HG03108 (cell line): ENCODE results near the gene SLC51A.
A peak's percentile ranks its signal among the peaks of the same experiment; 100 is the strongest.
"Not testable (repeated sequence)": the region's sequence is repeated elsewhere in the genome, so short reads cannot be mapped to it uniquely, and the experiment has no call there.

Experiments
- ATAC-seq: cut with Tn5 transposase; IDR thresholded peaks from one replicate; pipeline ENCODE4 v1.9.1; 2021; ENCODE audit warnings: moderate library complexity; ENCODE audit not compliant: unreplicated experiment

The SLC51A gene

GRCh38 chr3:196237203-196237602, 20.9 kb downstream of the SLC51A start:
- no peak for ATAC-seq

GRCh38 chr3:196238612-196239560, 22.6 kb downstream of the SLC51A start:
- no peak for ATAC-seq

GRCh38 chr3:196240424-196240823, 24.1 kb downstream of the SLC51A start:
- no peak for ATAC-seq

GRCh38 chr3:196241704-196242103, 25.4 kb downstream of the SLC51A start:
- ATAC-seq: no peak

GRCh38 chr3:196244166-196244565, 27.8 kb downstream of the SLC51A start:
- ATAC-seq: not testable (repeated sequence)

GRCh38 chr3:196246612-196247308, 30.4 kb downstream of the SLC51A start:
- ATAC-seq: no peak

GRCh38 chr3:196251918-196252317, 35.6 kb downstream of the SLC51A start:
- ATAC-seq: no peak

- no peak for ATAC-seq
Observed at GRCh38 chr3:196254376-196255283, 38.3 kb downstream of the SLC51A start.

GRCh38 chr3:196255776-196256175, 39.4 kb downstream of the SLC51A start:
- ATAC-seq: no peak

GRCh38 chr3:196260784-196261183, 44.5 kb downstream of the SLC51A start:
- ATAC-seq: no peak

GRCh38 chr3:196263819-196264218, 47.5 kb downstream of the SLC51A start:
- no peak for ATAC-seq

GRCh38 chr3:196268284-196269163, 52.2 kb downstream of the SLC51A start:
- no peak for ATAC-seq

GRCh38 chr3:196270499-196270898, 54.2 kb downstream of the SLC51A start:
- ATAC-seq: no peak

- no peak for ATAC-seq
Observed at GRCh38 chr3:196272826-196273225, 56.5 kb downstream of the SLC51A start.

GRCh38 chr3:196273655-196274054, 57.3 kb downstream of the SLC51A start:
- ATAC-seq: no peak

GRCh38 chr3:196274585-196274984, 58.3 kb downstream of the SLC51A start:
- peak; percentile 81 for ATAC-seq

GRCh38 chr3:196275126-196275525, 58.8 kb downstream of the SLC51A start:
- ATAC-seq: no peak

- ATAC-seq: peak; percentile 73
Observed at GRCh38 chr3:196280689-196281440, 64.5 kb downstream of the SLC51A start.

- ATAC-seq: no peak
Observed at GRCh38 chr3:196281962-196282361, 65.6 kb downstream of the SLC51A start.
